Activated T-cell treated with anti-CD3 and anti-CD28 coated beads, Interleukin-2, amount 50 U/mL, for 48 hours (primary cell): ENCODE results near the gene TJP1.
"Not testable (repeated sequence)": the region's sequence is repeated elsewhere in the genome, so short reads cannot be mapped to it uniquely, and the experiment has no call there.

Experiments used
- DNase-seq, 2 experiments: peaks; one replicate each; pipeline ENCODE4 v3.0.0-alpha.2; 2020

The TJP1 gene

GRCh38 chr15:29698030-29698701, 124.1 kb downstream of the TJP1 start:
- DNase-seq = no peak

- DNase-seq = no peak
Measured at GRCh38 chr15:29696950-29697738, 125.1 kb downstream of the TJP1 start.

- not testable (repeated sequence) for DNase-seq
Measured at GRCh38 chr15:29696506-29696905, 125.8 kb downstream of the TJP1 start.

GRCh38 chr15:29695489-29696167, 126.6 kb downstream of the TJP1 start:
- DNase-seq = no peak

- no peak for DNase-seq
Measured at GRCh38 chr15:29693225-29693624, 129.0 kb downstream of the TJP1 start.

- DNase-seq = no peak
Measured at GRCh38 chr15:29692527-29692926, 129.7 kb downstream of the TJP1 start.

GRCh38 chr15:29690765-29691475, 131.3 kb downstream of the TJP1 start:
- no peak for DNase-seq

- no peak for DNase-seq
Measured at GRCh38 chr15:29689287-29689986, 132.8 kb downstream of the TJP1 start.

GRCh38 chr15:29688506-29689286, 133.6 kb downstream of the TJP1 start:
- DNase-seq = no peak

- no peak for DNase-seq
Measured at GRCh38 chr15:29687939-29688505, 134.2 kb downstream of the TJP1 start.

GRCh38 chr15:29687204-29687815, 135.0 kb downstream of the TJP1 start:
- DNase-seq = no peak

- no peak for DNase-seq
Measured at GRCh38 chr15:29686445-29687203, 135.6 kb downstream of the TJP1 start.

GRCh38 chr15:29686079-29686425, 136.2 kb downstream of the TJP1 start:
- DNase-seq = no peak

GRCh38 chr15:29685156-29686078, 136.9 kb downstream of the TJP1 start:
- no peak for DNase-seq

GRCh38 chr15:29682781-29683180, 139.5 kb downstream of the TJP1 start:
- DNase-seq = no peak

- DNase-seq = no peak
Measured at GRCh38 chr15:29682361-29682760, 139.9 kb downstream of the TJP1 start.

- no peak for DNase-seq
Measured at GRCh38 chr15:29681946-29682345, 140.3 kb downstream of the TJP1 start.

GRCh38 chr15:29681166-29681845, 141.0 kb downstream of the TJP1 start:
- DNase-seq = no peak
